ENCODE results near the gene NDUFB11. TPM values are rescaled to one million over a fixed set of nuclear protein-coding genes. Genes with fewer than 3 reads are reported as not detected.

The NDUFB11 gene
- polyA plus RNA-seq, 2 donors: 72.2 to 75.0 TPM

- no peak overlapping the region for H3K27ac ChIP-seq (ENCODE audit: low read depth in 2 of 2, low read length in 1 of 2)
- H3K4me3 ChIP-seq (ENCODE audit: low read depth in 1 of 2, low read length in 2 of 2): no peak overlapping the region
- H3K9me3 ChIP-seq (ENCODE audit: control insufficient read depth in 2 of 2, insufficient read depth in 1 of 2, low read depth in 1 of 2, low read length in 1 of 2): no peaks in the 10 kb centered on the region
- no peaks in the 10 kb centered on the region for H3K27me3 ChIP-seq (ENCODE audit: control insufficient read depth in 1 of 2, insufficient read depth in 2 of 2, low read length in 2 of 2)
- no peaks in the 10 kb centered on the region for H3K4me1 ChIP-seq (ENCODE audit: control insufficient read depth in 2 of 2, insufficient read depth in 2 of 2, low read length in 1 of 2)
- 72 to 75% methylated on average over 13 of the region's 13 CpGs for WGBS, 2 donors
- peaks cover 0 to 35% of the 10 kb centered on the region in 2 donors for H3K36me3 ChIP-seq (ENCODE audit: control insufficient read depth in 2 of 2, insufficient read depth in 2 of 2, low read length in 1 of 2)
Observed at GRCh38 chrX:47169726-47170515, 25.4 kb upstream of the NDUFB11 start.

- Histone ChIP-seq H3K27me3 (ENCODE audit: control insufficient read depth in 1 of 2, insufficient read depth in 2 of 2, low read length in 2 of 2) (no peaks in the 10 kb centered on the region), H3K4me3 (ENCODE audit: low read depth in 1 of 2, low read length in 2 of 2) (no peak overlapping the region), H3K9me3 (ENCODE audit: control insufficient read depth in 2 of 2, insufficient read depth in 1 of 2, low read depth in 1 of 2, low read length in 1 of 2) (no peaks in the 10 kb centered on the region), H3K36me3 (ENCODE audit: control insufficient read depth in 2 of 2, insufficient read depth in 2 of 2, low read length in 1 of 2) (peaks cover 0 to 31% of the 10 kb centered on the region in 2 donors), H3K27ac (ENCODE audit: low read depth in 2 of 2, low read length in 1 of 2) (no peak overlapping the region), H3K4me1 (ENCODE audit: control insufficient read depth in 2 of 2, insufficient read depth in 2 of 2, low read length in 1 of 2) (no peaks in the 10 kb centered on the region)
- 89 to 96% methylated on average over 14 to 19 of the region's 19 CpGs for WGBS, 2 donors
Observed at GRCh38 chrX:47169273-47169672, 24.8 kb upstream of the NDUFB11 start.

GRCh38 chrX:47168495-47169073 is 24.1 kb upstream of the NDUFB11 start:
- Histone ChIP-seq H3K27me3 (ENCODE audit: control insufficient read depth in 1 of 2, insufficient read depth in 2 of 2, low read length in 2 of 2) (no peaks in the 10 kb centered on the region), H3K4me3 (ENCODE audit: low read depth in 1 of 2, low read length in 2 of 2) (no peak overlapping the region), H3K27ac (ENCODE audit: low read depth in 2 of 2, low read length in 1 of 2) (no peak overlapping the region), H3K36me3 (ENCODE audit: control insufficient read depth in 2 of 2, insufficient read depth in 2 of 2, low read length in 1 of 2) (peaks cover 0 to 27% of the 10 kb centered on the region in 2 donors), H3K4me1 (ENCODE audit: control insufficient read depth in 2 of 2, insufficient read depth in 2 of 2, low read length in 1 of 2) (no peaks in the 10 kb centered on the region), H3K9me3 (ENCODE audit: control insufficient read depth in 2 of 2, insufficient read depth in 1 of 2, low read depth in 1 of 2, low read length in 1 of 2) (no peaks in the 10 kb centered on the region)
- 87 to 94% methylated on average over 6 of the region's 6 CpGs for WGBS, 2 donors

- H3K27ac ChIP-seq (ENCODE audit: low read depth in 2 of 2, low read length in 1 of 2): no peak overlapping the region
- WGBS, 2 donors: 89 to 94% methylated on average over 5 of the region's 5 CpGs
- no peaks in the 10 kb centered on the region for H3K27me3 ChIP-seq (ENCODE audit: control insufficient read depth in 1 of 2, insufficient read depth in 2 of 2, low read length in 2 of 2)
- H3K9me3 ChIP-seq (ENCODE audit: control insufficient read depth in 2 of 2, insufficient read depth in 1 of 2, low read depth in 1 of 2, low read length in 1 of 2): no peaks in the 10 kb centered on the region
- peaks cover 0 to 15% of the 10 kb centered on the region in 2 donors for H3K36me3 ChIP-seq (ENCODE audit: control insufficient read depth in 2 of 2, insufficient read depth in 2 of 2, low read length in 1 of 2)
- H3K4me3 ChIP-seq (ENCODE audit: low read depth in 1 of 2, low read length in 2 of 2): no peak overlapping the region
- H3K4me1 ChIP-seq (ENCODE audit: control insufficient read depth in 2 of 2, insufficient read depth in 2 of 2, low read length in 1 of 2): no peaks in the 10 kb centered on the region
Observed at GRCh38 chrX:47166126-47166525, 21.6 kb upstream of the NDUFB11 start.

- H3K4me3 ChIP-seq (ENCODE audit: low read depth in 1 of 2, low read length in 2 of 2): no peak overlapping the region
- no peaks in the 10 kb centered on the region for H3K9me3 ChIP-seq (ENCODE audit: control insufficient read depth in 2 of 2, insufficient read depth in 1 of 2, low read depth in 1 of 2, low read length in 1 of 2)
- no peaks in the 10 kb centered on the region for H3K36me3 ChIP-seq (ENCODE audit: control insufficient read depth in 2 of 2, insufficient read depth in 2 of 2, low read length in 1 of 2)
- H3K27me3 ChIP-seq (ENCODE audit: control insufficient read depth in 1 of 2, insufficient read depth in 2 of 2, low read length in 2 of 2): no peaks in the 10 kb centered on the region
- H3K4me1 ChIP-seq (ENCODE audit: control insufficient read depth in 2 of 2, insufficient read depth in 2 of 2, low read length in 1 of 2): no peaks in the 10 kb centered on the region
- no peak overlapping the region for H3K27ac ChIP-seq (ENCODE audit: low read depth in 2 of 2, low read length in 1 of 2)
- WGBS, 2 donors: 95 to 97% methylated on average over 3 of the region's 3 CpGs
Observed at GRCh38 chrX:47164420-47164819, 19.9 kb upstream of the NDUFB11 start.

GRCh38 chrX:47162927-47163583 is 18.6 kb upstream of the NDUFB11 start:
- 89 to 98% methylated on average over 5 of the region's 5 CpGs for WGBS, 2 donors
- H3K4me3 ChIP-seq (ENCODE audit: low read depth in 1 of 2, low read length in 2 of 2): no peak overlapping the region

GRCh38 chrX:47160781-47161180 is 16.3 kb upstream of the NDUFB11 start:
- Histone ChIP-seq H3K4me3 (ENCODE audit: low read depth in 1 of 2, low read length in 2 of 2) (no peak overlapping the region), H3K27ac (ENCODE audit: low read depth in 2 of 2, low read length in 1 of 2) (no peak overlapping the region), H3K9me3 (ENCODE audit: control insufficient read depth in 2 of 2, insufficient read depth in 1 of 2, low read depth in 1 of 2, low read length in 1 of 2) (no peaks in the 10 kb centered on the region), H3K36me3 (ENCODE audit: control insufficient read depth in 2 of 2, insufficient read depth in 2 of 2, low read length in 1 of 2) (peaks cover 0 to 11% of the 10 kb centered on the region in 2 donors), H3K4me1 (ENCODE audit: control insufficient read depth in 2 of 2, insufficient read depth in 2 of 2, low read length in 1 of 2) (no peaks in the 10 kb centered on the region), H3K27me3 (ENCODE audit: control insufficient read depth in 1 of 2, insufficient read depth in 2 of 2, low read length in 2 of 2) (no peaks in the 10 kb centered on the region)
- WGBS, 2 donors: 70 to 81% methylated on average over 4 of the region's 4 CpGs

More at GRCh38 chrX:47162927-47163583, 18.6 kb upstream of the NDUFB11 start:
- Histone ChIP-seq H3K36me3 (ENCODE audit: control insufficient read depth in 2 of 2, insufficient read depth in 2 of 2, low read length in 1 of 2) (no peaks in the 10 kb centered on the region), H3K4me1 (ENCODE audit: control insufficient read depth in 2 of 2, insufficient read depth in 2 of 2, low read length in 1 of 2) (no peaks in the 10 kb centered on the region), H3K27ac (ENCODE audit: low read depth in 2 of 2, low read length in 1 of 2) (no peak overlapping the region), H3K9me3 (ENCODE audit: control insufficient read depth in 2 of 2, insufficient read depth in 1 of 2, low read depth in 1 of 2, low read length in 1 of 2) (no peaks in the 10 kb centered on the region), H3K27me3 (ENCODE audit: control insufficient read depth in 1 of 2, insufficient read depth in 2 of 2, low read length in 2 of 2) (no peaks in the 10 kb centered on the region)

GRCh38 chrX:47158781-47159180 is 14.3 kb upstream of the NDUFB11 start:
- Histone ChIP-seq H3K36me3 (ENCODE audit: control insufficient read depth in 2 of 2, insufficient read depth in 2 of 2, low read length in 1 of 2) (peaks cover 0 to 11% of the 10 kb centered on the region in 2 donors), H3K4me1 (ENCODE audit: control insufficient read depth in 2 of 2, insufficient read depth in 2 of 2, low read length in 1 of 2) (no peaks in the 10 kb centered on the region), H3K9me3 (ENCODE audit: control insufficient read depth in 2 of 2, insufficient read depth in 1 of 2, low read depth in 1 of 2, low read length in 1 of 2) (no peaks in the 10 kb centered on the region), H3K27ac (ENCODE audit: low read depth in 2 of 2, low read length in 1 of 2) (no peak overlapping the region), H3K27me3 (ENCODE audit: control insufficient read depth in 1 of 2, insufficient read depth in 2 of 2, low read length in 2 of 2) (no peaks in the 10 kb centered on the region), H3K4me3 (ENCODE audit: low read depth in 1 of 2, low read length in 2 of 2) (no peak overlapping the region)
- 95 to 97% methylated on average over 5 of the region's 5 CpGs for WGBS, 2 donors

GRCh38 chrX:47158131-47158530 is 13.6 kb upstream of the NDUFB11 start:
- Histone ChIP-seq H3K36me3 (ENCODE audit: control insufficient read depth in 2 of 2, insufficient read depth in 2 of 2, low read length in 1 of 2) (peaks cover 0 to 11% of the 10 kb centered on the region in 2 donors), H3K4me3 (ENCODE audit: low read depth in 1 of 2, low read length in 2 of 2) (no peak overlapping the region), H3K4me1 (ENCODE audit: control insufficient read depth in 2 of 2, insufficient read depth in 2 of 2, low read length in 1 of 2) (no peaks in the 10 kb centered on the region), H3K9me3 (ENCODE audit: control insufficient read depth in 2 of 2, insufficient read depth in 1 of 2, low read depth in 1 of 2, low read length in 1 of 2) (no peaks in the 10 kb centered on the region), H3K27ac (ENCODE audit: low read depth in 2 of 2, low read length in 1 of 2) (no peak overlapping the region), H3K27me3 (ENCODE audit: control insufficient read depth in 1 of 2, insufficient read depth in 2 of 2, low read length in 2 of 2) (no peaks in the 10 kb centered on the region)
- WGBS, 2 donors: 91 to 98% methylated on average over 16 of the region's 16 CpGs
